Measurements from ENCODE around the gene SUSD1. TPM values are rescaled to one million over a fixed set of nuclear protein-coding genes. Genes with fewer than 3 reads are reported as not detected.

SUSD1 gene
- total RNA-seq, 2 donors from 2014 or later, result 7.8 to 7.9 TPM

Small RNA genes within 50 kb of the gene (small RNA-seq; reads per million reads assigned to genes)
- gene RF00019, result not detected
- not detected for gene RNU6-710P
- gene RNU6-855P, result not detected

Other genes starting within 250 kb of the SUSD1 start
- gene PTBP3, start 158.3 kb upstream of the SUSD1 start, total RNA-seq, result 100 to 1,000 TPM in 1 of 2 donors, 10 to 100 TPM in 1; 30.4 to 122 TPM
- gene HSDL2, start 204.8 kb upstream of the SUSD1 start, total RNA-seq, result 10 to 100 TPM; 20.5 to 22.7 TPM

All from body of pancreas (tissue), 2 donors.